ENCODE measurements around the gene PLXNB3.
"Not testable (repeated sequence)": the region's sequence is repeated elsewhere in the genome, so short reads cannot be mapped to it uniquely, and the experiment has no call there.

The PLXNB3 gene

DNA sequence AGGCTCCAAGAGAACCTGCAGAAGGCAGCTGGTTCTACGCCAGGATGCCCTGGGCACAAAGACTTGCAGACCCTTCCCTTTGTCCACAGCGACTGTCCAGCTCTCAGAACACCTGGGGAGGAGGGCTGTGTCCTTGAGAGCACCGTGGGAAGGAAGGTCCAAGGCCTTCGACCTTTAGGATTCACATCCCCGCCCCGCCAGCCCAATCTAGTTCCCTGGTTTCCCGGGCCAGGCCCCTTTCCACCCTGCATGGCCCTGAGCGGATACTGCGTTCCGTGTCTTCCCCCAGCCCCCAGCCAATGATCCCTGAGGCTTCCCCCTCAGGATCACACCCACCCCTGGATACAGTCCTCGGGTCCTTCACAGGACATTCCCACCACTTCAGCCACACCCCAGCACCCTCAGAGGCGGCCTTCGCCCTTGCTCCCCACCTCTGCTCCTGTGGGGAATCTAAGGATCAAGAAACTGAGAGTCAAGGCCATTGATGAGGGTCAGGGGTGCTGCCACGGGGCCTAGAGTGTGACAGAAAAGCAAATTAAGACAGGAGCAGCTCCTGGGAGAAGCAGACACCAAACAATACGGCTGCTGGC lies 30.3 kb upstream of the PLXNB3 start:
- no peak for DNase-seq (ENCODE audit: low spot score)

DNA sequence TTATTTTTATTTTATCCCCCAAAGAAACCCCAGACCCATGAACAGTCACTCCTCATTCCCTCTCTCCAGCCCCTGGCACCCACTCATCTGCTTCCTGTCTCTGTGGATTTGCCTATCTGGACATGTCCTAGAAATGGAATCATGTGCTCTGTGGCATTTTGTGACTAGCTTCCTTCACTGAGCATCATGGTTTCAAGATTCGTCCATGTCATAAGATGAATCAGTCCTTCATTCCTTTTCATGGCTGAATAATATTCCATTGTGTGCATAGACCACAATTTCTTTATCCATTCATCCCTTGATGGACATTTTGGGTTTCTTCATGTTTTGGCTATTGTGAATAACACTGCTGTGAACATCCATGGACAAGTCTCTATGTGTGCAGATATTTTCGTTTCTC lies 29.2 kb upstream of the PLXNB3 start:
- DNase-seq (ENCODE audit: low spot score) = no peak

GRCh38 chrX:153735274-153735673 lies 28.8 kb upstream of the PLXNB3 start:
- DNase-seq (ENCODE audit: low spot score) = no peak

- DNase-seq (ENCODE audit: low spot score) = no peak
Observed at GRCh38 chrX:153736071-153736820, 27.8 kb upstream of the PLXNB3 start.

DNA sequence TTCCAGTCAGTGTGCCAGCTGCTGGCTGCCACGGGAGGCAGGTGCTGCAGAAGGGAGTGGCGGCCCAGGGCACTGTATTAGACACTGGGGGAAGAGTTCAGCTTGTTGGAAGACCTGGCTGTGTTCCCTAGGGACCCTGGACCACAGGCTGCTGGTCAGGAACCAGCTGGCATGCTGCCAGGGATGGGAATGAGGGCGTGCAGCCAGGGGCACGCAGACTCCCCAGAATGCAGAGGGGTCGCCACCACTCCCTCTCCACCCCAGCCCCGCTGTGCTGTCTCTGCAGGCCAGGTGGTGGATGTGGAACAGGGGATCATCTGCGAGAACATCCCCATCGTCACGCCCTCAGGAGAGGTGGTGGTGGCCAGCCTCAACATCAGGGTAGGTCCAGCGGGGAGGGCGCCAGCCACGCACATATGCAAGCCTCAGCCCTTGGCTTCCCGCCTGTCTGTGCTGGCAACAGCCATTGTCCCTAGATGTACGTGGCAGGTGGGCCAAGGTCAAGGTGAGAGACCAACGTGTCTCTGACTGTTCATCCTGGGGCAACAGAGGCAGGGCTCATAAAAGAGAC lies 27.1 kb upstream of the PLXNB3 start:
- DNase-seq (ENCODE audit: low spot score) = no peak

DNA sequence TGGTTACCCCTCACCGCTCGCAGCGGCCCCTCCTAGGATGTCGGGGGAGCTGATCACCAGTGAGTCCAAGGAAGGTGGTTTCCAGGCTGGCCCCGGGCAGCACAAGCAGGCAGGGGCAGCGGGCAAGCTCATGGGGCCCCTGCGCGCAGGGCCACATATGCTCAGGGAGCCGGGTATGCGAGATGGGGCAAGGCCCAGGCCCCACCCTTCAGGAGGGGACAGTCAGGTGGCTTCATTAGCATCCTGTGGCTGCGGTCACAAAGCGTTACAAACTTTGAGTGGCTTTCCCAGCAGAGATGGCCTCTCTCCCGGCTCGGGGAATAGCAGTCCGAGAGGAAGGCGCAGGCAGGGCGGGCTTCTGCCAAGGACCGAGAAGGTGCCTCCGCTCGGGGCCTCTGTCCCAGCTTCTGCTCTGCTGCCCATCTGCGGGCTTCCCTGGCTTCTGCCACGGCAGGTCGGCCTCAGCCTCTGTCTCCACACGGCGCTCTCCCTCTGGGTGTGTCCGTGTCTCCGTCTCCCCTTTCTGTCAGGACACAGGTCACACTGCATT lies 25.9 kb upstream of the PLXNB3 start:
- DNase-seq (ENCODE audit: low spot score) = no peak

GRCh38 chrX:153739754-153740486 lies 24.1 kb upstream of the PLXNB3 start:
- no peak for DNase-seq (ENCODE audit: low spot score)

DNA sequence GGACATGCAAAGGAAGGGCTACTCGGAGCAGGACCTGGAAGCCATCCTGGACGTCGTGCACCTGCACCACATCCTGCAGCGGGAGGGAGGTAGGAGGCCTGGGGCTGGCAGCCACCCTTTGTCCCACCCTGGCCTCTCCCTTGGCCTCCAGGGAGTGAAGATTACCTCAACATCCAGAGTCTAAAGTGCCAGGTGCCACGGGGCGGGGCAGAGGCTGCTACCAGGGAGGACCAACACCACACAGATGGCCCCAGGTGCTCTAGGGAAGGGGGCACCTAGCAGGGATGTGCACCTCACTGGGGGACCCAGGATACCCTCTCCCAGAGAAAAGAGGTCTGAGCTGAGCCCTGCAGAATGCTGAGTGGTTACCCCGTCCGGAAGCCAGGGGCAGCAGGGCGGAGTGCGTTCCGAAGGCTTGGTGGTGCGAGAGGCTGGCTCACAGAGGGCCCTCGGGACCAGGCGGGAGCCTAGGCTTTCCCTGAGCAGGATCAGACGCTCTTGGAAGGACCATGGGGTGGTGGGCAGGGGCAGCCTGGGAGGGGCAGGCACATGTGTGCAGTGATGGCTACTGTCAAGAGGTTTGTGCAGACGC lies 23.3 kb upstream of the PLXNB3 start:
- DNase-seq (ENCODE audit: low spot score) = no peak

DNA sequence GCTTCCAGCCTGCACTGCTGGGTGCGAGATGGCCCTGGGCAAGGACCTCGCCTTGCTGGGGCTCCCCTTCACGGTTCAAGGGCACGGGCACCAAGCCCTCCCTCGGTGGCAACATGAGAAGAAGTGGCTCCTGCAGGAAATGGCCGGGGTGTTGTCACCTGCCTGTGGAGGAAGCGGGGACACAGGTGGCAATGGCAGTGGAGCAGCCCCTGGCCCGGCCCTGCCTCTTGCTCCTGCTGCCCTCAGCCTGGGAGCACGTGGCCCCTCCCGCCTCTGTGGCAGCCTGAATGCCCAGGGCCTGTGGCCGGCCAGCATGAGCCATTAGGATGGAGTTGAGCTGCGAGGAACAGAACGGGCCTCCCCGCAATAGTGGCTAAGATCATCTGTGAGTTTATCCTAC lies 22.6 kb upstream of the PLXNB3 start:
- DNase-seq (ENCODE audit: low spot score) = no peak

DNA sequence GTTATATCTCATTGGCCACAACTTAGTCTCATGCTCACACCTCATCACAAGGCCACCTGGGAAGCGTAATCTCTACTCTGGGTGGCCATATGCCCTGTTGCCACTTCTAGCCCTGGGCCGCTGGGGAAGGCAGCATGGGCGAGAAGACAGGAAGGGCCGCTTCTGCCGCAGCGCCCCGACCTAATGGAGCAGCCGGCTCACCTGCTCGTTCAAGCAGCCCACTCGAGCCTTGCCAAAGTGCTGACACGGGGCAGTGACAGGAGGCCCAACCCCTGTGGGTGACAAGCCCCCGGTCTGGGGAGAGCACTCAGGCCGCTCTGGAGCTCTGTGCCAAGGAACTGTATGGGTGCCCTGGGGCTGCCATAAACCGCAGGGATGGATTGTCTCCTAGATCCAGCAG lies 21.9 kb upstream of the PLXNB3 start:
- DNase-seq (ENCODE audit: low spot score) = not testable (repeated sequence)

- not testable (repeated sequence) for DNase-seq (ENCODE audit: low spot score)
Observed at GRCh38 chrX:153742796-153743467, 21.1 kb upstream of the PLXNB3 start.

GRCh38 chrX:153743468-153744209 lies 20.4 kb upstream of the PLXNB3 start:
- DNase-seq (ENCODE audit: low spot score) = not testable (repeated sequence)

DNA sequence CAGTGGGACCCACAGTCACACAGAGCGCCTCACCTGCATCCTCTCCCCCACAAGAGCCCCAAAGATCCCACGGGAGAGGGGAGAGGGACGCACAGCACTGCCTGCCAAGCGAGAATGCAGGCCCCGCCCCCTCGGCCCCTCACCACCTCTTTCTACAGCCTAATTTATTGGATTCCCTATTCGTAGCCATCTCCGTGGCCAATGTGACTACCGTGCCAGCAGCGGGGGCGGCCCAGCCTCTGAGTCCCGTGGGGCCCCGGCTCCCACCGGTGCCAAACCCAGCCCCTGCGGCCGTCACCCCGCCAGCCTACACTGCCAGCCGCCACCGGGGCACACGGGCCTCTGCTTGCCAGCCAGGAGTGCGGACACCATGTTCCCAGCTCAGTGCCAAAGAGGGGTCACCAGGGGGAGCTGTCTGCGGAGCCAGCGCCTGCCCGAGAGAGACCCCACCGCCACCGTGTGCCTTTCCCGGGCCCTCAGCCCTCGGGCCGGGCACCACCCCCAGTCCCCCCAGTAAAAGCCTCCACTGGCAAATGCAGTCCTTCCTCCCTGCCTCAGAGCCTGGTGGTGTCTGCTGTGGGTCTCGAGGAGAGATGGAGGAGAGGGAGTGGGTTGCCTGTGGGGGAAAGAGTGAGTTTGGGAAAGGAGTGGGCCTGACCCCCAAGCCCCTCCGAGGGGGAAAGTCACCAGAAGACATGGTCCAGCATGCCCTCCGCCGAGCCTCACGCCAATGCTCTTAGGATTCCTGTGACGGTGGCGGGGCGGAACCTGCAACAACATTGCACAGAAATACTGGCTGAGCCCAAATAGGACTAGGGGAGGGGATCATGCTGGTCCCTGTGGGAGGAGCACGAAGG lies 19.6 kb upstream of the PLXNB3 start:
- no peak for DNase-seq (ENCODE audit: low spot score)

- not testable (repeated sequence) for DNase-seq (ENCODE audit: low spot score)
Observed at GRCh38 chrX:153745067-153745433, 19.0 kb upstream of the PLXNB3 start.

GRCh38 chrX:153746359-153746758 lies 17.7 kb upstream of the PLXNB3 start:
- DNase-seq (ENCODE audit: low spot score) = no peak

DNA sequence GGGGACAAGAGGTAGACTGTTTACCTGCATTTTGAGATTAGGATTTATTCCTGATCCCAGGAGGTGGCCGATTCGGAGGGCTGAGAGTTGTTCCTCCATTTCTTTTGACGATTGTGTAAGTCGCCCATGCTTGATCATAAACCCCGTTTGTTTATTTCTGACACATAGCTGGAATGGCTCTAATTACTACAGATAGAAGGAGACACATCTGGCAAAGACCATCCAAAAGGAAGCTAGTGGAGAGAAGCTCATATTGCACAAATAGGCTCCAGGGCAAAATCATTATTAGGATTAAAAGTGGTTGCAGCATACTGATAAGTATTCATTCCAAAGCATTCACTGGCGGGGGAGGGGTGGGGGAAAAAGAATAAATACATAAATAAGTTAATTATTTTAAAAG lies 17.1 kb upstream of the PLXNB3 start:
- not testable (repeated sequence) for DNase-seq (ENCODE audit: low spot score)

DNA sequence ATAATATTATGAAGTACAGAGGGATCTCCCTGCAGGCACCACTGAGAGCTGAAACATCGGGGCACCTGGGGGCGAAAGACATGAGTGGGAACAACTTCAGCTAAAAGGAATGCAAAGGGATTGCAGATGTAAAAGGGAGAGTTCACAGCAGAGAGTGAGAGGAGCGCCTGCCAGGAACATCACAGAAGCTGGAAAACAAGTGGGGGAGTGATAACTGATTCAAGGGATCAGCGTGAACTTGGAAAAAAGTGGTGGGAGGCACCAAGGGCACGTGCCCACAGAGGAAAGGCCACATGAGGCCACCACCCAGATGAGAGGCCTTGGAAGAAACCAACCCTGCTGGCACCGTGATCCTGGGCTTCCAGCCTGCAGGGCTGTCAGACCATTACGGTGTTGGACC lies 15.0 kb upstream of the PLXNB3 start:
- not testable (repeated sequence) for DNase-seq (ENCODE audit: low spot score)

DNA sequence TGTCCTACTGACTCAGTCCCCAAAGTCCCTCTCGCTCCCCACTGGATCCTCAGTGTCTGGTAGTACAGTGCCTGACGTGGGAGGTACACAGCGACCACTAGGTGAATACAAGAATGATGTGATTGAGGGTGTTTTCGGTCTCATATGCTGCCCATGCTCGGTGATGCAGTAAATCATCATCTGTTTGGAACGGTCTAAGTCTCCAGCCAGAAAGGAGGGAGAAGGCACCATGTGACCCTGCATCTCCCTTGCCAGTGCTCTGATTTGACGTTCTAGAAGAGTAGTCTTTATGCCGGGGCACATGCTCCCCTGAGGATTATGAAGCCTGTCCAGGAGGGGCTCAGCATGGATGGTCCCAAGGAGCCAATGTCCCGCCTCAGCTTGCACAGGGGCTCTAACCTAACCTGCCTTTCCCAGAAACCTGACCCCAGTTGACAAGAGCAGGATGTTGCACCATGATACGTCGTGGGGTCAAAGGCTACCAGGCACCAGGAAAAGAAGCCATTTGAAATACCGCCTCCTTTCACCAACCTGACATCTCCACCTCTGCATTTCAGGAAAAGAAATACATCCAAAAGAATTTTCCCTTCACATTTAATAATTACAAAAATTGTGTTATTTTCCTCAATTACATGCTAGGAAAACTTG lies 13.8 kb upstream of the PLXNB3 start:
- no peak for DNase-seq (ENCODE audit: low spot score)

DNA sequence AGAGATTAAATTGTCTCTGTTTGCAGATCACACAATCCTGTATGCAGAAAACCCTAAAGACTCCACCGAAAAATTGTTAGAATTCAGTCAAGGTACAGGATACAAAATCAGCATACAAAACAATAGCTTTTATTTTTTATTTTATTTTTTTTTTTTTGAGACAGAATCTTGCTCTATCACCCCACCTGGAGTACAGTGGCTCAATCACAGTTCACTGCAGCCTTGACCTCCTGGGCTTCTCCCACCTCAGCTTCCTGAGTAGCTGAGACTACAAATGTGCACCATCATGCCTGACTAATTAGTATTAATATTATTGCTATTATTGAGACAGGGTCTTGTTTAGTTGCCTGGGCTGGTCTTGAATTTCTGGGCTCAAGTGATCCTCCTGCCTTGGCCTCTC lies 8.9 kb upstream of the PLXNB3 start:
- DNase-seq (ENCODE audit: low spot score) = no peak
